Activated naive CD8-positive, alpha-beta T cell treated with anti-CD3 and anti-CD28 coated beads, Interleukin-2, amount 10 ng/mL, durations not matched to agents 7 days and 5 days (primary cell): ENCODE results near the gene CKM. TPM values are rescaled to one million over a fixed set of nuclear protein-coding genes. Genes with fewer than 3 reads are reported as not detected.

Experiments
- ATAC-seq: fragments of 150-1000 bp; cut with Tn5 transposase; one replicate; pipeline ENCODE4 v1.10.0; 2021; ENCODE audit warnings: low read depth, moderate library complexity
- POLR2A ChIA-PET: fragments of 350-600 bp; sonication (Branson Sonifier 250); formaldehyde crosslinking; loops from one replicate; lab custom pipeline; 2021; ENCODE audit warnings: antibody characterized with exemption; lab: Charles Lee
- DNase-seq: peaks from one replicate; pipeline ENCODE4 v3.0.0; 2021
- H3K27ac Mint-ChIP-seq: one replicate; pipeline ENCODE4 v1.8.0; 2022; ENCODE audit warnings: mild to moderate bottlenecking, mixed read lengths
- H3K27me3 Mint-ChIP-seq: one replicate; pipeline ENCODE4 v1.8.0; 2022; ENCODE audit warnings: mild to moderate bottlenecking, moderate library complexity, mixed read lengths
- H3K36me3 Mint-ChIP-seq: one replicate; pipeline ENCODE4 v1.8.0; 2021; ENCODE audit warnings: mild to moderate bottlenecking, mixed read lengths
- H3K4me1 Mint-ChIP-seq: one replicate; pipeline ENCODE4 v1.8.0; 2021; ENCODE audit warnings: mixed read lengths
- H3K4me3 Mint-ChIP-seq: one replicate; pipeline ENCODE4 v1.8.0; 2022; ENCODE audit warnings: mild to moderate bottlenecking, moderate library complexity, mixed read lengths
- H3K9me3 Mint-ChIP-seq: one replicate; pipeline ENCODE4 v1.8.0; 2021; ENCODE audit warnings: mixed read lengths
- total RNA-seq, 2 experiments: library from RNA; stranded (reverse); gene quantifications; one replicate each; pipeline ENCODE4 v1.2.3, GENCODE V29; 2021

CKM gene
- total RNA-seq, 2 experiments from 2014 or later = not detected

GRCh38 chr19:45258862-45259261, 63.8 kb downstream of the CKM start:
- POLR2A ChIA-PET = interaction anchor here (0.7 kb wide), 1 partner anchor 10 kb away, joined by 3 read pairs; no protein-coding TSS in a partner anchor
- Mint-ChIP-seq H3K4me3 (no peak overlapping the region), H3K4me1 (peaks cover under 1% of the 10 kb centered on the region)

GRCh38 chr19:45256836-45257235, 65.8 kb downstream of the CKM start:
- Mint-ChIP-seq H3K9me3 (no peaks in the 10 kb centered on the region), H3K36me3 (no peaks in the 10 kb centered on the region), H3K27me3 (no peaks in the 10 kb centered on the region), H3K27ac (no peak overlapping the region), H3K4me1 (peaks cover 17% of the 10 kb centered on the region), H3K4me3 (no peak overlapping the region)
- DNase-seq (no peak), ATAC-seq (no peak)
- POLR2A ChIA-PET = no interaction called here

More at GRCh38 chr19:45258862-45259261, 63.8 kb downstream of the CKM start:
- no peak for DNase-seq
- ATAC-seq = no peak
- no peaks in the 10 kb centered on the region for H3K36me3 Mint-ChIP-seq
- H3K9me3 Mint-ChIP-seq = no peaks in the 10 kb centered on the region
- H3K27me3 Mint-ChIP-seq = no peaks in the 10 kb centered on the region
- no peak overlapping the region for H3K27ac Mint-ChIP-seq

Other genes with a start within 250 kb of the CKM start
- gene ZNF296, start 246.4 kb downstream of the CKM start, total RNA-seq = 1 to 10 TPM; 4.8 TPM
- gene GEMIN7, start 243.6 kb downstream of the CKM start, total RNA-seq = 10 to 100 TPM; 24.8 to 26.2 TPM
- 10 to 100 TPM; 29.5 to 31.9 TPM for gene PPP1R37, start 229.7 kb downstream of the CKM start, total RNA-seq
- under 1 TPM; 0.31 to 0.47 TPM for gene NKPD1, start 161.9 kb downstream of the CKM start, total RNA-seq
- 10 to 100 TPM; 61.1 to 63.6 TPM for gene TRAPPC6A, start 144.6 kb downstream of the CKM start, total RNA-seq
- gene BLOC1S3, start 144.1 kb downstream of the CKM start, total RNA-seq = 10 to 100 TPM; 21.9 to 22.8 TPM
- not detected for gene EXOC3L2, start 77.5 kb downstream of the CKM start, total RNA-seq
- 10 to 100 TPM; 24.8 to 26.1 TPM for gene MARK4, start 71.6 kb downstream of the CKM start, total RNA-seq
- gene KLC3, start 17.9 kb upstream of the CKM start, total RNA-seq = not detected
- gene ERCC2, start 47.7 kb upstream of the CKM start, total RNA-seq = 10 to 100 TPM; 20.0 to 28.2 TPM
- 10 to 100 TPM; 20.2 to 25.7 TPM for gene PPP1R13L, start 82.2 kb upstream of the CKM start, total RNA-seq
- 1 to 10 TPM; 6.0 to 6.3 TPM for gene POLR1G, start 83.8 kb upstream of the CKM start, total RNA-seq
- 10 to 100 TPM; 63.1 to 63.3 TPM for gene ERCC1, start 101.0 kb upstream of the CKM start, total RNA-seq
- 10 to 100 TPM; 68.7 to 69.4 TPM for gene FOSB, start 145.1 kb upstream of the CKM start, total RNA-seq
- 1 to 10 TPM; 3.0 to 3.3 TPM for gene RTN2, start 174.2 kb upstream of the CKM start, total RNA-seq
- 1 to 10 TPM; 5.8 to 6.1 TPM for gene PPM1N, start 175.6 kb upstream of the CKM start, total RNA-seq
- gene VASP, start 184.6 kb upstream of the CKM start, total RNA-seq = 100 to 1,000 TPM; 166 to 180 TPM